Breast epithelium (tissue), 4 donors: ENCODE results near the gene ACMSD. TPM values are rescaled to one million over a fixed set of nuclear protein-coding genes. Genes with fewer than 3 reads are reported as not detected.

Experiments
- DNase-seq, 2 donors: peaks; one replicate each; pipeline ENCODE4 v3.0.0-alpha.2; 2019; ENCODE audit warnings: low spot score in 2 of 2
- H3K27ac ChIP-seq, 2 donors: fragments of 200-600 bp; sonication (generic) in 1 of 2; one replicate each; pipeline ENCODE4 v1.5.1; 2016 to 2019; ENCODE audit warnings: mild to moderate bottlenecking in 1 of 2
- H3K27me3 ChIP-seq, 2 donors: fragments of 200-600 bp; sonication (generic) in 1 of 2; one replicate each; pipeline versions ENCODE4 v1.5.1 to v1.6.0; 2017 to 2019; ENCODE audit warnings: control low read depth in 1 of 2, mild to moderate bottlenecking in 1 of 2
- H3K36me3 ChIP-seq: fragments of 200-600 bp; one replicate; pipeline ENCODE4 v1.5.1; 2019
- H3K4me1 ChIP-seq, 2 donors: fragments of 200-600 bp; sonication (generic); one replicate each; pipeline ENCODE4 v1.5.1; 2016 to 2019; ENCODE audit warnings: control low read depth in 1 of 2
- H3K4me3 ChIP-seq, 3 donors: fragments of 200-600 bp; sonication (generic); 1 replicate in 2 of 3; 2 replicates in 1 of 3; pipeline ENCODE4 v1.5.1; 2016 to 2019; ENCODE audit warnings: mild to moderate bottlenecking in 3 of 3, moderate library complexity in 2 of 3
- H3K9me3 ChIP-seq, 2 donors: fragments of 200-600 bp; sonication (generic) in 1 of 2; one replicate each; pipeline ENCODE4 v1.5.1; 2016 to 2019; ENCODE audit warnings: control low read depth in 1 of 2
- CTCF ChIP-seq, 3 donors: fragments of 450-650 bp; IDR thresholded peaks; one replicate each; pipeline ENCODE4 v1.5.1; 2016 to 2017; ENCODE audit warnings: antibody characterized with exemption in 3 of 3, mild to moderate bottlenecking in 3 of 3, moderate library complexity in 3 of 3
- POLR2A ChIP-seq: fragments of 450-650 bp; IDR thresholded peaks from one replicate; pipeline ENCODE4 v1.6.1; 2016; ENCODE audit warnings: antibody characterized with exemption, mild to moderate bottlenecking, moderate library complexity
- POLR2AphosphoS5 ChIP-seq, 3 donors: sonication (generic); formaldehyde crosslinking; IDR thresholded peaks; one replicate each; pipeline ENCODE4 v1.6.1; 2017; ENCODE audit warnings: antibody characterized with exemption in 3 of 3
- intact Hi-C: fragments of 100-400 bp; cut with DNase I; formaldehyde crosslinking; loops from one replicate; pipeline ENCODE4 v1.15.1; 2023; ENCODE audit warnings: low total_unique reads
- total RNA-seq, 3 donors: library from RNA; depleted of rRNA; stranded (reverse); fragments of >200 nt; gene quantifications; one replicate each; pipeline ENCODE4 v1.1.0, GENCODE V29; 2016

The ACMSD gene
- total RNA-seq, 3 donors from 2014 or later: 0.59 TPM; not detected in 2

GRCh38 chr2:134911400-134911785, 73.0 kb downstream of the ACMSD start:
- intact Hi-C loops: no loop called here
- H3K4me1 ChIP-seq: no peaks in the 10 kb centered on the region
- TF ChIP-seq POLR2AphosphoS5 (IDR thresholded peaks at IDR 0.05) (no peak), CTCF (IDR thresholded peaks at IDR 0.05) (no peak), POLR2A (no peak)
- no peak overlapping the region for H3K4me3 ChIP-seq
- no peaks in the 10 kb centered on the region for H3K36me3 ChIP-seq
- no peaks in the 10 kb centered on the region for H3K27me3 ChIP-seq
- DNase-seq: no peak
- no peak overlapping the region for H3K27ac ChIP-seq
- H3K9me3 ChIP-seq: no peaks in the 10 kb centered on the region

DNA sequence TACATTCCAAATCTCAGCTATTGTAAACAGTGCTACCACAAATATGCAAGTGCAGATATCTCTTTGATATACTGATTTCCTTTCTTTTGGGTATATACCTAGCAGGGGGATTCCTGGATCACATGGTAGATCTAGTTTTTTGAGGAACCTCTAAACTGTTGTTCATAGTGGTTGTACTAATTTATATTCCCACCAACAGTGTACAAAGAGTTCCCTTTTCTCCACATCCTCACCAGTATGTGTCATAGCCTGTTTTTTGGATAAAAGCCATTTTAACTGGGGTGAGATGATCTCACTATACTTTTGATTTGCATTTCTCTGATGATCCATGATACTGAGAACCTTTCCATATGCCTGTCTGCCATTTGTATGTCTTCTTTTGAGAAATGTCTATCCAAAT, 73.9 kb downstream of the ACMSD start:
- no peak for DNase-seq

DNA sequence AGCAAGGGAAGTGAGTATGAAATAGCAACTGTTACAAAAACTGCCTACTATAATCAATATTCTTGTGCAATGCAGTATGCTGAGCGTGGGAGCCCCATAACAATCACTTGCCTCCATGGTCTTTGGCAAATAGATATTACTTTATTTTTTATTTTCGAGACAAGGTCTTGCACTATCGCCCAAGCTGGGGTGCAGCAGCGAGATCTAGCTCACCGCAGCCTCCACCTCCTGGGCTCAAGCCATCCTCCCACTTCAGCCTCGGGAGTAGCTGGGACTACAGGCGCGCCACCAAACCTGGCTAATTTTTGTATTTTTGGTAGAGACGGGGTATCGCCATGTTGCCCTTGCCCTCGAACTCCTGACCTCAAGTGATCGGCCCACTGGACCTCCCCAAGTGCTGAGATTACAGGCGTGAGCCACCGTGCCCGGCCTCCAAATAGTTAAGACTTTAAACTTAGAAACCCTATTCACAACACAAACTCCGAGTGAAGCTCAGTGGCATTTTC, 79.0 kb downstream of the ACMSD start:
- intact Hi-C loops: no loop called here
- Histone ChIP-seq H3K9me3 (no peaks in the 10 kb centered on the region), H3K4me3 (peak overlapping the region; percentile 96 to 97 (median 96)), H3K27ac (peak overlapping the region; percentile 99), H3K27me3 (no peaks in the 10 kb centered on the region), H3K36me3 (no peaks in the 10 kb centered on the region), H3K4me1 (peaks cover 0 to 16% of the 10 kb centered on the region in 2 donors)
- no peak for DNase-seq
- no peak for TF ChIP-seq POLR2A

More for the DNA sequence above, 73.9 kb downstream of the ACMSD start:
- H3K27ac ChIP-seq: no peak overlapping the region
- H3K36me3 ChIP-seq: no peaks in the 10 kb centered on the region
- H3K9me3 ChIP-seq: no peaks in the 10 kb centered on the region
- H3K4me3 ChIP-seq: no peak overlapping the region
- intact Hi-C loops: no loop called here
- no peaks in the 10 kb centered on the region for H3K27me3 ChIP-seq
- H3K4me1 ChIP-seq: peaks cover 0 to 4% of the 10 kb centered on the region in 2 donors
- no peak for TF ChIP-seq POLR2AphosphoS5 (IDR thresholded peaks at IDR 0.05)
- TF ChIP-seq CTCF (IDR thresholded peaks at IDR 0.05): no peak
- no peak for TF ChIP-seq POLR2A

DNA sequence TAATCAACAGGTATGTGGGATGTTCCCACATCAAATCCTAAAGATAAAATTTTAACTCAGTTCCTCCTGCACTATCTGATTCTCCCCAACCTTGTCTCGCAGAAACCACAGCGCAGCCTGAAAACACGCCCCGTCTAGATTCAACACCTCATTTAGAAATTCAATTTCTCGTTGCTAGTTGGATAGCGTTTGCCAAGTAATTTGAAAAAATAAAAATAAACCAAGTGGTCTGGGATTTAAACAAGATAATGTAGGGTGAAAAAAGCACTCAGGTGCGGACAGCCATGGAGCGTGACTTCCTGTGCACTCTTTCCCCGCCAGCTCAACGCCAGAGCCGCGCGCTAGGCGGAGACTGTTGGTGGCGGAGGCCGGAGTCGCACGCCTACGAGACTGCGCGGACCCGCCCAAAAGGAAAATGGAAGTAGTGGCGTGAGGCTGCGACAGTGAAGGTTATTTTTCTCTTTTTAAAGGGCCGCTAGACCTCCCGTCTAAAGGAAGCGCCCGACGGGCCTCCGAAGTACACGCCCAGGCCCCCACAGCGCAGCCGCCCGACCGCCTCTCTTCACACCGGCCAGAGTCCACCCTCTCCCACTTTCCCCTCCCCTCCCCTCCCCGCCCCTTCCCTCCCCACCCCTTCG, 79.6 kb downstream of the ACMSD start:
- intact Hi-C loops: no loop called here
- peak in 1 of 2 donors; percentile 90 for DNase-seq
- no peaks in the 10 kb centered on the region for H3K9me3 ChIP-seq
- peak overlapping the region; percentile 96 to 97 (median 96) for H3K4me3 ChIP-seq
- no peaks in the 10 kb centered on the region for H3K36me3 ChIP-seq
- H3K27ac ChIP-seq: peak overlapping the region; percentile 99
- H3K4me1 ChIP-seq: peaks cover 0 to 19% of the 10 kb centered on the region in 2 donors
- TF ChIP-seq POLR2AphosphoS5 (IDR thresholded peaks at IDR 0.05) (peak in 2 of 3 donors; percentile 5 to 15), CTCF (IDR thresholded peaks at IDR 0.05) (peak; percentile 29 to 48 (median 33)), POLR2A (peak; percentile 30)
- H3K27me3 ChIP-seq: no peaks in the 10 kb centered on the region

- peak; percentile 98 to 99 for DNase-seq
- Histone ChIP-seq H3K4me3 (peak within 1 kb of the TSS; percentile 96 to 97 (median 96)), H3K9me3 (no peaks in the 10 kb centered on the region), H3K27me3 (no peaks in the 10 kb centered on the region), H3K36me3 (no peaks in the 10 kb centered on the region), H3K4me1 (peaks cover 0 to 19% of the 10 kb centered on the region in 2 donors), H3K27ac (peak within 1 kb of the TSS; percentile 99)
- peak; percentile 59 to 90 (median 73) for TF ChIP-seq POLR2AphosphoS5 (IDR thresholded peaks at IDR 0.05)
- no peak for TF ChIP-seq CTCF (IDR thresholded peaks at IDR 0.05)
- peak; percentile 51 for TF ChIP-seq POLR2A
- intact Hi-C loops: no loop called here
These were observed 80.3 kb downstream of the ACMSD start, which contains the start of gene CCNT2 for GRCh38 chr2:134918526-134919340. TSS of gene CCNT2 (plus strand) at chr2:134918822. CDS start at chr2:134918855, 33 bp downstream.
